Hepatocyte (in vitro differentiated cells): Measurements from ENCODE around the gene CAPZB.

ENCODE experiments used
- EZH2 ChIP-seq: fragments of 200-600 bp; sonication (generic); IDR thresholded peaks from 2 replicates; pipeline ENCODE4 v1.6.1; 2016; ENCODE audit warnings: antibody characterized with exemption, mild to moderate bottlenecking, borderline replicate concordance
- TF ChIP-seq, protein P1 (sequence below): fragments of 200-600 bp; sonication (generic); IDR thresholded peaks from 2 replicates; pipeline ENCODE4 v1.5.1; 2016; ENCODE audit warnings: antibody characterized with exemption, mild to moderate bottlenecking; ENCODE audit not compliant: poor library complexity

DNA sequence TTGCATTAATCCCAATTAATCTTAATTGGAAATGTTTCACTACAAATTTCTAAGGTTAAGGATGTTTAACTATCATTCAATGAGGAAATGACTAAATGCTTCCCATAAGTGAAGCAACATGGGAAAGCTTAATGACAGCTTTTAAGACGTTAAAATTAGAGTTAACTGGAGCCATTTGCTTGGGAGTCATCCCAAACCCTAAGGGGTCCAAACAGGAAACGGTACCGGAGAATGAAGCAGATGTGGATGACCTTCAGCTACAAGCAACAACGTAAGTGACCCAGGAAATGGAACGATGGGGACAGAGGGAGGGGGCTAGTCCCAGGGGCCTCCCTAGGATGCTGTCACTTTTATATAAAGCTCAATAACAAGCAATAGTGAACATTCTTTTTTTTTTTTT, 62.2 kb downstream of the CAPZB start:
- TF ChIP-seq, protein P1, sequence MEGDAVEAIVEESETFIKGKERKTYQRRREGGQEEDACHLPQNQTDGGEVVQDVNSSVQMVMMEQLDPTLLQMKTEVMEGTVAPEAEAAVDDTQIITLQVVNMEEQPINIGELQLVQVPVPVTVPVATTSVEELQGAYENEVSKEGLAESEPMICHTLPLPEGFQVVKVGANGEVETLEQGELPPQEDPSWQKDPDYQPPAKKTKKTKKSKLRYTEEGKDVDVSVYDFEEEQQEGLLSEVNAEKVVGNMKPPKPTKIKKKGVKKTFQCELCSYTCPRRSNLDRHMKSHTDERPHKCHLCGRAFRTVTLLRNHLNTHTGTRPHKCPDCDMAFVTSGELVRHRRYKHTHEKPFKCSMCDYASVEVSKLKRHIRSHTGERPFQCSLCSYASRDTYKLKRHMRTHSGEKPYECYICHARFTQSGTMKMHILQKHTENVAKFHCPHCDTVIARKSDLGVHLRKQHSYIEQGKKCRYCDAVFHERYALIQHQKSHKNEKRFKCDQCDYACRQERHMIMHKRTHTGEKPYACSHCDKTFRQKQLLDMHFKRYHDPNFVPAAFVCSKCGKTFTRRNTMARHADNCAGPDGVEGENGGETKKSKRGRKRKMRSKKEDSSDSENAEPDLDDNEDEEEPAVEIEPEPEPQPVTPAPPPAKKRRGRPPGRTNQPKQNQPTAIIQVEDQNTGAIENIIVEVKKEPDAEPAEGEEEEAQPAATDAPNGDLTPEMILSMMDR = no peak
- no peak for TF ChIP-seq EZH2
